ENCODE measurements around the gene DEPDC1B. TPM values are rescaled to one million over a fixed set of nuclear protein-coding genes. Genes with fewer than 3 reads are reported as not detected.
"Not testable (repeated sequence)": the region's sequence is repeated elsewhere in the genome, so short reads cannot be mapped to it uniquely, and the experiment has no call there.

The DEPDC1B gene
- total RNA-seq, 1 experiment from 2014 or later: 41.6 TPM

- DNase-seq (ENCODE audit: low spot score): no peak
Measured at GRCh38 chr5:60640901-60641300, 59.1 kb downstream of the DEPDC1B start.

- no peak for DNase-seq (ENCODE audit: low spot score)
Measured at GRCh38 chr5:60639544-60639943, 60.4 kb downstream of the DEPDC1B start.

GRCh38 chr5:60638300-60638699 lies 61.7 kb downstream of the DEPDC1B start:
- no peak for DNase-seq (ENCODE audit: low spot score)

GRCh38 chr5:60636644-60637043 lies 63.3 kb downstream of the DEPDC1B start:
- no peak for DNase-seq (ENCODE audit: low spot score)

GRCh38 chr5:60636001-60636400 lies 64.0 kb downstream of the DEPDC1B start:
- no peak for DNase-seq (ENCODE audit: low spot score)

GRCh38 chr5:60634051-60634450 lies 65.9 kb downstream of the DEPDC1B start:
- DNase-seq (ENCODE audit: low spot score): no peak

- no peak for DNase-seq (ENCODE audit: low spot score)
Measured at GRCh38 chr5:60633341-60633740, 66.6 kb downstream of the DEPDC1B start.

- no peak for DNase-seq (ENCODE audit: low spot score)
Measured at GRCh38 chr5:60632153-60632552, 67.8 kb downstream of the DEPDC1B start.

- no peak for DNase-seq (ENCODE audit: low spot score)
Measured at GRCh38 chr5:60630836-60631235, 69.1 kb downstream of the DEPDC1B start.

- no peak for DNase-seq (ENCODE audit: low spot score)
Measured at GRCh38 chr5:60630179-60630578, 69.8 kb downstream of the DEPDC1B start.

- DNase-seq (ENCODE audit: low spot score): not testable (repeated sequence)
Measured at GRCh38 chr5:60624875-60625274, 75.1 kb downstream of the DEPDC1B start.

- not testable (repeated sequence) for DNase-seq (ENCODE audit: low spot score)
Measured at GRCh38 chr5:60620752-60621151, 79.2 kb downstream of the DEPDC1B start.

GRCh38 chr5:60613826-60614225 lies 86.1 kb downstream of the DEPDC1B start:
- DNase-seq (ENCODE audit: low spot score): no peak

- DNase-seq (ENCODE audit: low spot score): no peak
Measured at GRCh38 chr5:60611099-60611740, 88.7 kb downstream of the DEPDC1B start.

GRCh38 chr5:60604771-60605170 lies 95.2 kb downstream of the DEPDC1B start:
- no peak for DNase-seq (ENCODE audit: low spot score)

GRCh38 chr5:60598424-60598823 lies 101.5 kb downstream of the DEPDC1B start:
- DNase-seq (ENCODE audit: low spot score): no peak

- no peak for DNase-seq (ENCODE audit: low spot score)
Measured at GRCh38 chr5:60597572-60598320, 102.2 kb downstream of the DEPDC1B start.

- no peak for DNase-seq (ENCODE audit: low spot score)
Measured at GRCh38 chr5:60594715-60595477, 105.1 kb downstream of the DEPDC1B start.

GRCh38 chr5:60590172-60590571 lies 109.8 kb downstream of the DEPDC1B start:
- no peak for DNase-seq (ENCODE audit: low spot score)

GRCh38 chr5:60587312-60587711 lies 112.7 kb downstream of the DEPDC1B start:
- not testable (repeated sequence) for DNase-seq (ENCODE audit: low spot score)

GRCh38 chr5:60586307-60586901 lies 113.6 kb downstream of the DEPDC1B start:
- DNase-seq (ENCODE audit: low spot score): peak; percentile 19

- DNase-seq (ENCODE audit: low spot score): no peak
Measured at GRCh38 chr5:60585618-60586017, 114.3 kb downstream of the DEPDC1B start.
